PC-9 (cell line): ENCODE measurements around the gene CNIH2.

Source experiments
- CTCF ChIP-seq: fragments of 200-600 bp; sonication (generic); conservative IDR thresholded peaks from 2 replicates; pipeline ENCODE4 v1.6.1; 2017; ENCODE audit warnings: mixed run types, antibody characterized with exemption, mild to moderate bottlenecking, moderate library complexity
- EZH2 ChIP-seq: fragments of 200-600 bp; sonication (generic); IDR thresholded peaks from 2 replicates; pipeline ENCODE4 v1.8.0; 2017; ENCODE audit warnings: antibody characterized with exemption, low read depth

GRCh38 chr11:66311965-66312548 lies 34.1 kb downstream of the CNIH2 start:
- TF ChIP-seq EZH2 (no peak), CTCF (peak; percentile 95)
